GM12872 (cell line): Measurements from ENCODE around the gene CYB5B.

Experiments used
- CTCF ChIP-seq: IDR thresholded peaks from 3 replicates; pipeline ENCODE4 v1.5.1; 2011; ENCODE audit warnings: low read depth, mild to moderate bottlenecking, low read length, moderate library complexity; ENCODE audit not compliant: insufficient read depth

CYB5B gene

GRCh38 chr16:69404275-69404805, 20.1 kb upstream of the CYB5B start:
- no peak for TF ChIP-seq CTCF

- TF ChIP-seq CTCF: no peak
Measured at GRCh38 chr16:69405326-69405725, 19.1 kb upstream of the CYB5B start.

GRCh38 chr16:69405757-69406156, 18.7 kb upstream of the CYB5B start:
- no peak for TF ChIP-seq CTCF

GRCh38 chr16:69406780-69407331, 17.6 kb upstream of the CYB5B start:
- no peak for TF ChIP-seq CTCF

- TF ChIP-seq CTCF: no peak
Measured at GRCh38 chr16:69407702-69408323, 16.6 kb upstream of the CYB5B start.

- TF ChIP-seq CTCF: no peak
Measured at GRCh38 chr16:69408475-69408874, 15.9 kb upstream of the CYB5B start.

GRCh38 chr16:69410219-69410990, 14.0 kb upstream of the CYB5B start:
- no peak for TF ChIP-seq CTCF
